HG03558 (cell line): ENCODE data around the gene NOVA2.

Experiments
- ATAC-seq: cut with Tn5 transposase; IDR thresholded peaks from one replicate; pipeline ENCODE4 v1.9.1; 2021; ENCODE audit warnings: moderate number of reproducible peaks; ENCODE audit not compliant: unreplicated experiment; ENCODE audit errors: extremely low read depth

NOVA2 gene

DNA sequence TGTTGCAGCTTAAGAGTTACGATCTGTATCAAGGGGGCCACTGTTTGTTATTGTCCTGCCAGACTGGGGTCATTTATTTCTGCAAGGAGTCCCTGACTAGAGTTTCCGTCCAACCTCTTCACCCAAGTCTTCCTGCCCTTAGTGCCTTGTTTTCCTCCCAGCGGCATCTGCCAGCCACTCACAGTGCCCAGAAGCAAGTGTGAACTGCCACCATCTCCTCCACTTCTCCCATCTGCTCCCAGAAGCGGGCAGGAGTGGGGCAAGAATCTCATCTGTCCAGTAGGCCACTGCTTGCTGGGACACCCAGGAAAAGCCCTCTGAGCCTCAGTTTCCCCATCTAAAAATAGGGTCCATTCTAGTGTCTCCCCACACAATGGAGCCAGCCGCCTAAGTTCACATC lies 4.0 kb downstream of the NOVA2 start:
- no peak for ATAC-seq

- no peak for ATAC-seq
Measured at GRCh38 chr19:45968626-45969025, 5.0 kb downstream of the NOVA2 start.

DNA sequence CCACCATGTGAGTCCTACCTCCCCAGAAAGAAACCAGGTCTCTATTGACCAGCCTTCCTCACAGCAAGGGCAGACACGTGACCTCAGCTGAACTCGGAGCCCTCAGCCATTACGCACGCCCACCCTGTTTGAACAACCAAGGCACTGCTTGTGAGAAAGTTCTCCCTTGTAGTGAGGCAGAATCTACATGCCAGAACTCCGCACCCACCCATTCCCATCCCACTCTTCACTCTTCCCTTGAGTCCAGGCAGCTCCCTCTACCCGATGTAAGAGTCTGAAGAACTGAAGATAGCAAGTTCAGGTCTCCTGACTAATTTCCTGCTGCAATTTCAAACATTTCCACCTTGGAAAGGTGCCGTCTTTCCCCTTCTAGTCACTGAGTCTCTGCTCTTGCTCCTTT lies 6.4 kb downstream of the NOVA2 start:
- ATAC-seq = no peak

DNA sequence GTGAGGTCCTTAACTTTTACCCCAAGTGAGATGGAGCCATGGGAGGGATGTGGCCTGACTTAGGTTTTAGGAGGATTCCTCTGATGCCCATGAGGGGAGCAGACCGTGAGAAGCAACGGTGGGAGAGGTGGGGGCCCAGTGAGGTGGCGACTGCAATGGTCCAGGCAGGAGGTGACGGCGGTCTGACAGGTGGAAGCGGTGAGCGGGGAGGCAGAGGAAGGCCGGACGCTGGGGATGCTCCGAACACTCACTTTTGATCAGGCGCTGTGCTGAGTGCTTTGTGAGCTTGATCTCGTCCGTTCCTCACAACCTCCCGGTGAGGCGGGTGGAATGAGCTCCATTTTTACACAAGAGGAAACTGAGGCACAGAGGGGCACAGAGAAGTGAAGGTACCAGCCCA lies 11.6 kb downstream of the NOVA2 start:
- no peak for ATAC-seq

GRCh38 chr19:45960595-45961235 lies 12.9 kb downstream of the NOVA2 start:
- ATAC-seq = no peak

- ATAC-seq = no peak
Measured at GRCh38 chr19:45959517-45960025, 14.1 kb downstream of the NOVA2 start.

- ATAC-seq = no peak
Measured at GRCh38 chr19:45958769-45959516, 14.7 kb downstream of the NOVA2 start.

DNA sequence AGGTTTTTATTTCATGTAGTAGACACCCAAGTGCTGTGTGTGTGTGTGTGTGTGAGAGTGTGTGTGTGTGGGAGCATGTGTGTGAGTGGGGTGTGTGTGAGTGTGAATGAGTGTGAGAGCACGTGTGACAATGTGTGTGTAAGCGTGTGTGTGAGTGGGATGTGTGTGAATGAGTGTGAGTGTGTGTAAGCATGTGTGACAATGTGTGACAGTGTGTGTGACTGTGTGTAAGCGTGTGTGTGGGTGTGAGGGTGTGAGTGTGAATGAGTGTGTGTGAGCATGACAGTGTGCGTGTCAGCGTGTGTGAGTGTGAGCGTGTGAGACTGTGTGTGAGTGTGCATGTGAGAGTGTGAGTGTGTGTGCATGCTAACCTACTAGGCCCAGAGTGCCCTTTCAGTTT lies 15.3 kb downstream of the NOVA2 start:
- no peak for ATAC-seq

- ATAC-seq = no peak
Measured at GRCh38 chr19:45955905-45956608, 17.6 kb downstream of the NOVA2 start.

DNA sequence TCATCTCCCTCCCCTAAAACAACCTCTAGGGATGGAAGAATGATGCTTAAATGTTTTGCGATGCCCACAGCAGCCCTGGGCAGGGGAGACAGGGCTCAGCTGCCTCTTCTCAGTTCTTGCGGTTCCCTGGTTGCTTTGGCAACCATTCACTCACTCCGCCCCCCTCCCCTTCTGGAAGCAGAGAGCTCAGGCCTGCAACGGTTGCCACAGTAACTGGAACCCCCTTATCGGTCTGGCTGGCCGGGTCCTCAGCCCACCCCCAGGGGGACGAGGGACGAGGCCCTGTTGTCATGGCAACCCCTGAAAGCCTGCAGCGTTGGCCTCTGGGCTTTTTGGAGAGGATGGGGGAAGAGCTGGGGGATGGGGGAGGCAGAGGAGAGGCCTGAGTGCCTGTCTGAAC lies 19.5 kb downstream of the NOVA2 start:
- no peak for ATAC-seq

DNA sequence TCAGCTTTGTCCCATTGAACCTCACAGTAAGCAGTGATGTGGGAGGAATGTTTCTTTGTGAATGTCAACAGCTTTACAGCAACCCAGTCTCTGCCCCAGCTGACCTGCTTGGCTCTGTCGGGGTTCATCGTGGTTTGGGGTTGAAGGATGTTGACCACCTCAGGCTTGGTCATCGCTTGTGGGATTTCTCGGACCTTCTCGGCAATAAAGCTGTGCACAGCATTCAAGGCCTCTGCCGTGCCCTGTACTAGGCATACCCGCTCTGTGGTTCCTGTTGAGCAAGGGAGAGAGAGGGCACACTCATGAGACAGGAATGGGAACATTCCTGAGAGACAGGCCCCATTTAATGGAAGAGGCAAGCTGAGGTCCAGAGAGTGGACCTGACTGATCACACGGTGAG lies 20.0 kb downstream of the NOVA2 start:
- no peak for ATAC-seq

- no peak for ATAC-seq
Measured at GRCh38 chr19:45952686-45953505, 20.8 kb downstream of the NOVA2 start.

GRCh38 chr19:45952341-45952685 lies 21.4 kb downstream of the NOVA2 start:
- ATAC-seq = no peak

DNA sequence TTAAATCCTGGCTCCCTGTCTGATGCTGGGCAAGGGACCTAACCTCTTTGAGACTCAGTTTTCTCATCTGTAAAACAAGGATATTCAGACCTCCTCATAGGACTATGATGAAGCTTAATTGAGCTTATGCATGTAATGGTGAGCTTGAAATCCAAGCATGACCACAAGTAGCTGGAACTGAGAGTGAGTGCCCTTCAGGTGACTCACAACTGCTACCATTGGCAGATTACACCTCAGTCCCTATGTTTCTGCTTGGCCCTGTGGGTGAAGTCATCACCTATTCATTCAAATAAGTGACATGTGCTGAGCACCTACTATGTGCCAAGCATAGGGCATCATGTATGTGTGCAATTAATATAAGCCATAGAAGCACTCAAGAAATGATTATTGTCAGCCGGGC lies 25.7 kb downstream of the NOVA2 start:
- ATAC-seq = no peak

DNA sequence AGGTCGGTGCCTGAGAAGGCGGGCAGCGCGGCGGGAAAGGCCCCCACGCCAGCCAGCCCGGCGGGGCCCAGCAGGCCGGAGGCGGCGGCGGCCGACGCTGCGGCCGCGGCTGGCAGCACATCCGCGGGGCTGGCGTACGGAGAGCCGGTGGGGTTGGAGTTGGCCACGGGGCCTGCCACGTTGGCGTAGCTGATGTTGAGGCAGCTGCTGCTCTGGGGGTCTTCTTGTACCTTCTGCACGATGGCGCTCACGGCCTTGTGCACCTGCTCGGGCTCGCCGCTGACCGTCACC lies 33.2 kb downstream of the NOVA2 start:
- no peak for ATAC-seq

GRCh38 chr19:45939792-45940514 lies 33.7 kb downstream of the NOVA2 start:
- ATAC-seq = no peak

- no peak for ATAC-seq
Measured at GRCh38 chr19:45938733-45939319, 34.8 kb downstream of the NOVA2 start.

DNA sequence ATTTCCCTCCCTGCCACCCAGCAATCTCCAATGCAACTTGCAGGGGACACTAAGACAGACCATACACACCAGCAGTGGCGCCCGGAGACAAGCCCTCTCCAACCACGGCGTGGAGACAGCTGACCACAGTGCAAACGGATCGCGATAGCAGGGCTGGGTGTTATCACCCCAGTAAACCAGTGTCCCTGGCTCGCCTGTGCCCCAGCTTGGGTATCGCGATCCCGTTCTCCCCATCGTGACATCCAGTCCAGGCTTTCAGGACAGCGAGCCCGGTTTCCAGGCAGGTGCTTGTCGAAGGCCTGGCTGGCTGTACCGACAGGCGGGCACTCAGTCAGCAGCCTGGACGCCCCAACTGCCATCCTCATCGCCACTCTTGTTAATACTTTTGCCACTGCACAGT lies 38.4 kb downstream of the NOVA2 start:
- no peak for ATAC-seq

GRCh38 chr19:45934551-45935230 lies 39.0 kb downstream of the NOVA2 start:
- ATAC-seq = no peak
